CD4-positive, alpha-beta T cell treated with Interleukin-17A for 1 hour (primary cell): ENCODE results near the gene EOGT.

Experiments
- DNase-seq: peaks from one replicate; pipeline ENCODE4 v3.0.0-alpha.2; 2020

EOGT gene

DNA sequence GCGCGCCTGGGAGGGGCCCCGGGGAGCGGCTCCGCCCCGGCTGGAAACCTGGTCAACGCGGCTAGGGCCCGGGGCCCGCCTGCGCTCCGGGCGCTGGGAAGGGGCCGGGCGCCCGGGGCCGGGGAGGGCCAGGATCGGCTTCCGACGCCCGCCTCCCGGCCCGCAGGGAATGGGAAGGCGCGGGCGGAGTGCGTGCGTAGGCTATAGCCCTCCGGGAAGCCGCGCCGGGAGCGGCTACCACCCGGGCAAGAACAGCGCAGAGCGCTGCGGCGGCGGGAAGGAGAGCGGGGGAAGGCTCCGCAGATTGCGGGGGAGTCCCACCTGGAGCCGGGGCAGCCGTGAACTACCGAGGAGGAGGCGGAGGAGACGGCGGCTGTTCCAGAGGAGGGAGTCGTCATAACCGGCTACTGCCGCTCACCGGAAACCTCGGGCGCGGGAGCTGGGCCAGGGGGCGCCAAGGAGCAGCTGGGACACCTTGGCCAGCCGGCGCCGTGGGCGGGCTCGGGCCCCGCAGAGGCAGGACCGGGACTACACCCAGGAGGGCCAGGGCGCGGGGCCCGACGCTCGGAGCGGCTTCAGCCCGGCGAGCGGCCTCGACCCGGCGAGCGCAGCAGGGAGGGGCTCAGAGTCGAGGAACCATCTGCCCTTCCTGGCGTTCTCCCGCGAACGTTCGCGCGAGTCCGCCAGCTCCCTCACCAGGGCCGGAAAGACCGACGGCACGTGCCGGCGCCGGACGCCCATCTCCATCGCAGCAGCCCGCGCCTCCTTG lies at the start of gene EOGT:
Gene EOGT, minus strand, starts transcription at position 432 of the 769 bp plus-strand sequence. CDS start 3,838 bp downstream, outside the sequence.
- peak; percentile 86 for DNase-seq

- no peak for DNase-seq
Measured at GRCh38 chr3:69059688-69060087, 46.2 kb upstream of the EOGT start.

- DNase-seq: no peak
Measured at GRCh38 chr3:69058947-69059224, 45.4 kb upstream of the EOGT start.

- peak; percentile 59 for DNase-seq
Measured at GRCh38 chr3:69058180-69058946, 44.9 kb upstream of the EOGT start.

DNA sequence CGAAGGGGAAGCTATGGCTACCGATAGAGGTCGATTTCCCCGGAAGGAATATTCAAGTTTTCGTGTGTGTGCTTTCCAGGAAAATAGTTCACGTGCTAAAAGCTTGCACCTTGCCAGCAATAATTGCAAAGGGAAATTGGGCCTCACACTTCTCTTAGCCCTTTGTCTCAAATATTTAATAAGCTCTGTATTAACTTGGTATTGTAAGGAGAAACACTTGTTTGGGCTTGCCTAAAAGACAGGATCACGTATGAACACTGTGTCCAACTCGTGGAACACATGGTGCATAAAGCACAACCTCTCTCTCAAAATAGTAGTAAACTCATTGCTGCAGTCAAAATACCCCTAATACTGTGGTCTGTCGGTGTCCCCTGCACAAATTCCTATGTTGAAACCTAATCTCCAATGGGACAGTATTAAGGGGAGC lies 39.0 kb upstream of the EOGT start:
- DNase-seq: no peak

DNA sequence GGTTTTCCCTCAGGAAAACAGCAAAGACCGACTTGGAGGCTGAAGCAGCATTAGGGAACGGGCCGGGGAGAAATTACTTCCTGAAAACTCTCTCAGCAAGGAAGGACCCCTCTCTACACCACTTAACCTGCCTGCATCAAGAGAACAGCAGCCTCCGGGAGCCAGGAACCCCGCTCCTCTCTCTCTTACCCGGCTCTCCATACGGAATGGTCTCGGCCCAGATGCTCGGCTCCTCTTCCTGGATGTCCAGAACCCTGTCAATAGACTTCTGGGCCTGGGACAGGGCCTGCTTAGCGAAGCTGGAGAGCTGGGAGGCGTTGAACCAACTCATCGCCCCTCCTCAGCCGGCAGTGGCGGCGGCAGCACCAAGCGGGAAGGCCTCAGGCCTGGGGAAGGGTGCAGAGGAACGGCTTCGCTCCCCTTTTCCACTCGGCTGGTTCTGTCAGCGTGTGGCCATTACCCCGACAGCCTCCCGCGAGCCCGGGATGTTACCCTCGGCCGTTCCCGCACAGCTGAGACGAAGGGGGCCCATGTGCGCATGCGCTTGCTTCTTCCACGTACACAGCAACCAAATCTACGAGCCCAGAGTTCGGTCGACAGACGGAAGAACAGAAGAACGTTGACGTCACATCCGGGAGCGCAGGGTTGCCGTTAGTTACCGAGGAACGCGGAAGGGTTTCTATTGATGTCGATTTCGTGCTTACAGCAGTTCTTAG lies 38.4 kb upstream of the EOGT start, which contains the start of gene TMF1:
Gene TMF1, minus strand, starts transcription at position 578 of the 716 bp plus-strand sequence. Its CDS starts 247 bp downstream, at position 331.
- peak; percentile 98 for DNase-seq

DNA sequence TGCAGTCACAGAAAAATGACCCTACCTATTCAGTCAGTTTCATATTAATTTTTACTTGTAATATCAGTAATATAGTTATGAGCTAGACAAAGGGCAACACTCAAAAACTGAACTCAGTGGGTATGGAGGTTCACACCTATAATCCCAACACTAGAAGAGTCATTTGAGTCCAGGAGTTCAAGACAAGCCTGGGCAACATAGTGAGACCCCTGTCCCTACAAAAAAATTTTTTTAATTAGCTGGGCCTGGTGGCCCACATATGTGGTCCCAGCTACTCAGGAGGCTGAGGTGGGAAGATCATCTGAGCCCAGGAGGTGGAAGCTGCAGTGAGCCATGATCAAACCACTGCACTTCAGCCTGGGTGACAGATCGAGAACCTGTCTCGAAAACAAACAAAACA lies 35.5 kb upstream of the EOGT start:
- no peak for DNase-seq

DNA sequence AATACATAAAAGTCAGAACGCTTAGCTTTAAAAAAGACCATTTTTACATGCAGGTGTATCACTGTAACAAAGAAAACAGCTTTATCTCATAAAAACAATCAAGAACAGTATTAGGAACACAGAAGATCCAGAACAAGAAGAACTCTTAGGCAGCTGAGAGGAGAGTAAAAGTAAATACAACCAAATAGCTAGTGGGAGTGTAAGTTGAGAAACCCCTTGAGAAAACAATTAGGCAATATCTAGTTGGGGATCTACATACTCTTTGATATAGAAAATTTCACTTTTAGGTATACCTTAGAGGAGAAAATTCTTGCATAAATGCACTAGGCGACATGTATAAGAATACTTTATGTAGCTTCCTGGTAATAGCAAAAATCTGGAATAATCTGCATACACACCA lies 31.1 kb upstream of the EOGT start:
- DNase-seq: no peak

- DNase-seq: no peak
Measured at GRCh38 chr3:69033470-69033869, 20.0 kb upstream of the EOGT start.

DNA sequence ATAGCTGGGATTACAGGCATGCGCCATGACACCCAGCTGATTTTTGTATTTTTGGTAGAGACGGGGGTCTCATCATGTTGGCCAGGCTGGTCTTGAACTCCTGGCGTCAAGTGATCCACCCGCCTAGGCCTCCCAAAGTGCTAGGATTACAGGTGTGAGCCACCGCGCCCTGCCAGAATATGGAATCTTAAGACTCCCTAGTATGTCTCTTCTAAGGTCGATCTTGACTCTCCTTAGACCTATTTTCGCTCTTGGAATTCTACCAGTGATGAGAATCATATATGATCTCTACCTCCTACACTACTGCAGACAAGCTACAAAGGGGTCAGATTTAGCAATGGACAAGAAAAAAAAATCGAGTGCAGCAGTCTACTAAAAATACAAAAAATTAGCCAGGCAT lies 19.3 kb upstream of the EOGT start:
- DNase-seq: no peak

DNA sequence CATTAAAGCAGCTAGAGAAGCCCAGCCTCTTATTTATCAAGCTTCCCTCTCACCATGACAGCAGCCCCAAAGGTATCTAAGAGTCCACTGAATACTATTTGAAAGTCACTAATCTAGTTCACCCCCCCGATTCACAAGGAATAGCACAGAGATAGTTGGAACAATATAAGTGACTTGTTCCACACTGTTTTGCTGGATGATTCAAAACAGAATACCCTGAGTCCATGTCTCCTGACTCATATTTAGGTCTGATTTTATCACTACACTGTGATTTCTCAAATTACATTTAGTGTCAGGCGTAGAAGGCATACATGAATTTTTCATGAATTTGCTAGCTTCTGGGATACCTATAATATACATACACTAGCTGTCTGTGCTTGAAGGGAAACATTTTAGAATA lies 18.7 kb upstream of the EOGT start:
- DNase-seq: no peak

GRCh38 chr3:69031635-69032034 lies 18.2 kb upstream of the EOGT start:
- DNase-seq: no peak

DNA sequence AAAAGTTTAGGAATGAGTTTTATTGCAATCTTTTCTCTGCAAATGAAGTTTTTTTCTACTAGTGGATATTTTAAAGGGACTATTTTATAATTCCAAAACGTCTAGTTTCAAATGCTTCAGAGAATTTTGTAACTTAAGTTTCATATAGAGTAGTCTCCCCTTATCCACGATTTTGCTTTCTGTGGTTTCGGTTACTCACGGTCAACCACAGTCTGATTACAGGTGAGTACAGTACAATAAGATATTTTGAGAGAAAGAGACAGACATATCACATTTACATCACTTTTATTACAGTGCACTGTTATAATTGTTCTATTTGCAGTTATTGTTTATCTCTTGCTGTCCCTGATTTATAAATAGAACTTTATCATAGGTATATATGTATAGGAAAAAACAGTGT lies 7.4 kb upstream of the EOGT start:
- no peak for DNase-seq

- no peak for DNase-seq
Measured at GRCh38 chr3:69020424-69020823, 6.9 kb upstream of the EOGT start.

GRCh38 chr3:69016901-69017300 lies 3.4 kb upstream of the EOGT start:
- DNase-seq: no peak

- no peak for DNase-seq
Measured at GRCh38 chr3:69016102-69016501, 2.6 kb upstream of the EOGT start.

DNA sequence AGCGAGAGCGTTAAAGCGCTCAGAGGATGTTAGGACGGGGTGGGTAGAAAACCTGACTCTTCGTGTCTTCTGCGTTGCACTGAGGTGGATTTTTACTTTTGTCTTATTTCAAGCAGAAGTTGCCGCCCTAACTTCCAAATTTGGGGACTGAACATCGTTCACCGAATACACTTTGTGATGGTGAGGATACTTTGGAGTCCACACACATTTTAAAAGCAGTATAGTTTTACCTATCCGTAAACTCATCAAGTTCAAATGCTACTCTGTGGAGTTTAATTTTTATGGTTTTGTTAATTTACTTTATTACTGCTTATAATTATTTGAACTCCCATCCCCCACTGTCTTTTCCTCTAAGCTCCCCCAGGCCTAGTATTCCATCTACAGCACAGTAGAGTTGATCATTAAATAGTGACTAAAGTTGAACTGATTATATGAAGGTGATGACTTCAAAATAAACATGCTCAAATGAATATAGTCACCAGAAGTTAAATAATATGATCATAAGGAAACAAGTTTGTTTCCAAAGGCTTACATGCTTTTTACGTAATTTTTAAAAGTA lies 617 bp upstream of the EOGT start:
- no peak for DNase-seq

- DNase-seq: peak; percentile 31
Measured at GRCh38 chr3:69012800-69013252, 658 bp downstream of the EOGT start.

- DNase-seq: no peak
Measured at GRCh38 chr3:69012100-69012799, 1.2 kb downstream of the EOGT start.

- no peak for DNase-seq
Measured at GRCh38 chr3:69011096-69011730, 2.3 kb downstream of the EOGT start.

- DNase-seq: no peak
Measured at GRCh38 chr3:69009559-69010410, 3.7 kb downstream of the EOGT start.
